CD4-positive, alpha-beta memory T cell (primary cell): ENCODE data around the gene TEPSIN. TPM values are rescaled to one million over a fixed set of nuclear protein-coding genes. Genes with fewer than 3 reads are reported as not detected.

Source experiments
- CTCF ChIA-PET: fragments of 350-600 bp; sonication (Branson Sonifier 250); formaldehyde crosslinking; loops from one replicate; lab custom pipeline; 2021; ENCODE audit warnings: inconsistent platforms; ENCODE audit not compliant: partially characterized antibody; lab: Charles Lee
- POLR2A ChIA-PET: fragments of 350-600 bp; sonication (Branson Sonifier 250); formaldehyde crosslinking; loops from one replicate; lab custom pipeline; 2021; ENCODE audit not compliant: partially characterized antibody; lab: Charles Lee
- DNase-seq, 5 donors: peaks; one replicate each; pipeline versions ENCODE4 v3.0.0 to v3.0.0-alpha.2; 2020 to 2022; ENCODE audit warnings: mixed read lengths in 1 of 5
- H3K27ac ChIP-seq: one replicate; pipeline ENCODE4 v1.7.0; 2013; ENCODE audit warnings: low read depth, low read length
- H3K27me3 ChIP-seq: 2 replicates; pipeline ENCODE4 v1.7.0; 2013; ENCODE audit warnings: mild to moderate bottlenecking, low read length, moderate library complexity; ENCODE audit not compliant: insufficient read depth
- H3K36me3 ChIP-seq: 2 replicates; pipeline ENCODE4 v1.7.0; 2013; ENCODE audit warnings: mild to moderate bottlenecking, low read length, moderate library complexity; ENCODE audit not compliant: insufficient read depth
- H3K4me1 ChIP-seq: 2 replicates; pipeline ENCODE4 v1.7.0; 2013; ENCODE audit warnings: mild to moderate bottlenecking, low read length, moderate library complexity; ENCODE audit not compliant: insufficient read depth
- H3K4me3 ChIP-seq, 2 donors: one replicate each; pipeline ENCODE4 v1.7.0; 2013; ENCODE audit warnings: low read length in 2 of 2, mild to moderate bottlenecking in 1 of 2
- H3K9me3 ChIP-seq, 2 donors: one replicate each; pipeline ENCODE4 v1.7.0; 2013; ENCODE audit warnings: low read length in 2 of 2, control low read depth in 1 of 2; ENCODE audit not compliant: control insufficient read depth in 1 of 2
- H3K27ac Mint-ChIP-seq, 7 donors: one replicate each; pipeline ENCODE4 v1.8.0; 2020 to 2021; ENCODE audit warnings: mixed read lengths in 7 of 7, mild to moderate bottlenecking in 6 of 7, inconsistent platforms in 3 of 7, moderate library complexity in 3 of 7
- H3K27me3 Mint-ChIP-seq, 2 donors: one replicate each; pipeline ENCODE4 v1.8.0; 2020 to 2021; ENCODE audit warnings: mixed read lengths in 2 of 2
- H3K36me3 Mint-ChIP-seq, 2 donors: one replicate each; pipeline ENCODE4 v1.8.0; 2020 to 2021; ENCODE audit warnings: mixed read lengths in 2 of 2, inconsistent platforms in 1 of 2, mild to moderate bottlenecking in 1 of 2
- H3K4me1 Mint-ChIP-seq, 4 donors: one replicate each; pipeline ENCODE4 v1.8.0; 2020 to 2021; ENCODE audit warnings: mixed read lengths in 4 of 4, mild to moderate bottlenecking in 1 of 4
- H3K4me3 Mint-ChIP-seq, 8 donors: one replicate each; pipeline ENCODE4 v1.8.0; 2020 to 2021; ENCODE audit warnings: mixed read lengths in 8 of 8, mild to moderate bottlenecking in 7 of 8, moderate library complexity in 6 of 8, inconsistent platforms in 3 of 8
- H3K9me3 Mint-ChIP-seq, 8 donors: one replicate each; pipeline ENCODE4 v1.8.0; 2020 to 2021; ENCODE audit warnings: mixed read lengths in 8 of 8, mild to moderate bottlenecking in 5 of 8, inconsistent platforms in 3 of 8, moderate library complexity in 1 of 8
- intact Hi-C: fragments of 100-400 bp; cut with micrococcal nuclease; formaldehyde crosslinking; loops from one replicate; pipeline ENCODE4 v1.15.1; 2023
- polyA plus RNA-seq, 2 donors: library from polyadenylated mRNA; unstranded; fragments of 300-500 nt; fragmentation: Illumina TruSeq; gene quantifications; one replicate each; pipeline ENCODE4 v1.2.3, GENCODE V29; 2021
- total RNA-seq, 2 experiments: library from RNA; stranded (reverse); gene quantifications; one replicate each; pipeline ENCODE4 v1.2.3, GENCODE V29; 2021

The TEPSIN gene
- total and polyA plus RNA-seq, 4 experiments from 2014 or later, result 2.0 to 126 (median 58.1) TPM

DNA sequence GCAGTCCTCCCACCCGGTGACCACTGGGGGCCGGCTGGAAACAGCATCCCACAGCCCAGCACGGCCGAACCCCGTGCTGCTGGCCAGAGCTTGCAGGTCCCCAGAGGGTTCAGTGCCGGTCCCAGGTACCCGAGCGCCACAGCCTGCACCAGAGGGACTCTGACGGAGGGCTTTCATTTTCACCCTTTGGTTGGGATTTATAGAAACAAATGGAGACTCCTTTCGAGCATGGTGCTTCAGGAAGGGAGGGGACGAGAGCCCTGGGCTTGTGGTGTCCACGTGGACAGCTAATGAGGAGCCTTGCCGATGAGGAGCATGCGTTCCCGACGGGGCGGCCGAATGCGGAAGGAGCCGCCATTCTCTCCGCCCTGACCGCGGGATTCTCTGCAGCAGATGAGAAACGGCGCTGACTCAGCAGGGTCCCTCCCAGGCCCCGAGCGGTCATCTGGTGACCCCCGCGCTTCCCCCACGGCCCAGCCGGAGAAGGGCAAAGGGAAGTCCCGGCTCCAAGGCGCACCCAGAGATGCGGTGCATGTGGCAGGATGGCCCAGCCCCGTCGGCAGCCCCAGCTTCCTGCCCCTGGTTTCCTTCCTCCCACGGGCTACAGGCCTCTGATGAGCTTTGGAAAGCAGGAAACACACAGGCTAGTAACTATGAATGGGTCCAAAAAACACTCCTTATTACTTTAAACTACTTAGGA, 46.5 kb upstream of the TEPSIN start:
- Mint-ChIP-seq H3K36me3 (peaks cover 8 to 33% of the 10 kb centered on the region in 2 donors), H3K9me3 (no peaks in the 10 kb centered on the region), H3K4me3 (peak overlapping the region; percentile 85 to 92 (median 88)), H3K4me1 (peaks cover 18 to 54% (median 40%) of the 10 kb centered on the region in 4 donors), H3K27me3 (no peaks in the 10 kb centered on the region), H3K27ac (peak overlapping the region; percentile 54 to 92 (median 89))
- DNase-seq, result peak; percentile 46 to 61 (median 56)
- POLR2A ChIA-PET, result interaction anchor here (1.3 to 2.5 kb wide), 2 partner anchors 8 to 10 kb away, joined by 4 to 24 read pairs; partner anchors contain the start of gene SLC38A10
- peak overlapping the region; percentile 59 for H3K27ac ChIP-seq
- peaks cover 14% of the 10 kb centered on the region for H3K36me3 ChIP-seq
- no peaks in the 10 kb centered on the region for H3K27me3 ChIP-seq
- peaks cover 50% of the 10 kb centered on the region for H3K4me1 ChIP-seq
- intact Hi-C loops, result no loop called here
- peak overlapping the region; percentile 62 to 79 for H3K4me3 ChIP-seq
- no peaks in the 10 kb centered on the region for H3K9me3 ChIP-seq
- CTCF ChIA-PET, result interaction anchor here (1.0 to 2.7 kb wide), 3 partner anchors 10 to 199 kb away, joined by 3 to 15 read pairs (median 4); partner anchors contain the start of gene SLC38A10

DNA sequence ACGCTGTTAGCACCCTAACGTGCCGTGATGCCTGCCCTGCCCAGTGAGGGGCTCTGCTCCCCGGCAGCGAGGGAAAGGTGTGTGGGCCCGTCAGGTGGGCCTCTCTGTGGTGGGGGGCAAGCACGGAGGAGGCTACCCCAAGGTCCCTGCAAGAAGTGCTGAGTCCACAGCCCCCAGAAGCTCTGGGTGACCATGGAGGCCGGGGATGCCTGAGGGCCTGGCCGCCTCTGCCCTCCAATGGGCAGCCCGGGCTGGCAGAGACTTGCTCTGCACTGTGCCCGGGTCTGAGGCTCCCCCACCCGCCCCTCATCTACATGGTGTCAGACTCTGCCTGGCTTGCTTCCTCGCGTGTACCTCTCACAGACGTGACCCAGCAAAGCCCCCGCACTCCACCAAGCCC, 44.0 kb upstream of the TEPSIN start:
- Mint-ChIP-seq H3K4me1 (peaks cover 16 to 40% (median 31%) of the 10 kb centered on the region in 4 donors), H3K36me3 (peaks cover 12 to 35% of the 10 kb centered on the region in 2 donors), H3K4me3 (no peak overlapping the region), H3K9me3 (no peaks in the 10 kb centered on the region), H3K27me3 (no peaks in the 10 kb centered on the region), H3K27ac (no peak overlapping the region)
- ChIA-PET CTCF (interaction anchor here (1.6 kb wide), 1 partner anchor 9 kb away, joined by 3 read pairs; no protein-coding TSS in a partner anchor), POLR2A (no interaction called here)
- H3K36me3 ChIP-seq, result peaks cover 17% of the 10 kb centered on the region
- peaks cover 36% of the 10 kb centered on the region for H3K4me1 ChIP-seq
- no peaks in the 10 kb centered on the region for H3K9me3 ChIP-seq
- H3K27ac ChIP-seq, result no peak overlapping the region
- no peaks in the 10 kb centered on the region for H3K27me3 ChIP-seq
- H3K4me3 ChIP-seq, result no peak overlapping the region
- DNase-seq, result peak in 1 of 5 donors; percentile 21
- intact Hi-C loops, result no loop called here

DNA sequence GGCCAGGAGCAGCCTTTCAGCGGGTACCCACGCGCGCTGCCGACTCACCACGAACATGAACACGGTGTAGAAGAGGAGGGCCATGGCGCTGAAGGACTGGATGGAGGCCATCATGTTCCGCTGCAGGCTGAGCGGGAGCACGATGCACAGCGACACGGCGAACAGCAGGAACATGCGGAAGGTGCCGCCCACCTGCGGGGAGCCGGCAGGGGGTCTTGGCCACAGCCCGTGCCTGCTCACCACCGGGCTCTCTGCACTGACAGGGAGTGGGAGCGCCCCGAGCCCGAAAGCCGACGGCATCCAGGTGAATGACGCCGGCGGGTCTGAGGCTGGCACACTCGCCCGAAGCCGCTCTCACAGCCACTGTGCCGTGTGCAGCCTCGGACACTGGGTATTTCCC, 43.3 kb upstream of the TEPSIN start:
- Histone ChIP-seq H3K36me3 (peaks cover 20% of the 10 kb centered on the region), H3K27ac (no peak overlapping the region), H3K27me3 (no peaks in the 10 kb centered on the region), H3K9me3 (no peaks in the 10 kb centered on the region), H3K4me1 (peaks cover 28% of the 10 kb centered on the region), H3K4me3 (no peak overlapping the region)
- Mint-ChIP-seq H3K27me3 (no peaks in the 10 kb centered on the region), H3K4me3 (no peak overlapping the region), H3K9me3 (no peaks in the 10 kb centered on the region), H3K27ac (no peak overlapping the region), H3K36me3 (peaks cover 12 to 35% of the 10 kb centered on the region in 2 donors), H3K4me1 (peaks cover 13 to 37% (median 26%) of the 10 kb centered on the region in 4 donors)
- intact Hi-C loops, result no loop called here
- DNase-seq, result no peak
- ChIA-PET POLR2A (no interaction called here), CTCF (no interaction called here)

DNA sequence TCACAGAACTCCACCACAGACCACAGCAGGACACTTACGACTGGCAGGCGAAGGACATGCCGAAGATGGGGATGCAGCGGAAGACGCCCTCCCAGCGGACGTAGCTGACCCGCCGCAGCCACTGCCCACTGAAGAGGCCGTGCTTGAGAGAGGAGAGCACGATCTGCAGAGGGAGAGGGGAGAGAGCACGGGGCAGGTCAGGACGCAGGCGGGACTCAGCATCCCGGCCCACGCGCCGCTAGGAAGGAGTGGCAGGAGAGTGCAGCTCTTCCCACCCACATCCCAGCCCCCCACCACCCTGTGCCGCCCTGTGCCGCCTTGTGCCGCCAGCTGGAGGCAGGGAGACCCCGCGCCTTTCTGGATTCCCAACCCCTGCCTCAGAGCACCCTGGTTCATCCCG, 41.7 kb upstream of the TEPSIN start:
- peaks cover 33% of the 10 kb centered on the region for H3K36me3 ChIP-seq
- Mint-ChIP-seq H3K27ac (peak overlapping the region in 1 of 7 donors; percentile 23), H3K4me3 (no peak overlapping the region), H3K27me3 (no peaks in the 10 kb centered on the region), H3K36me3 (peaks cover 16 to 45% of the 10 kb centered on the region in 2 donors), H3K9me3 (no peaks in the 10 kb centered on the region), H3K4me1 (peaks cover 6 to 21% (median 14%) of the 10 kb centered on the region in 4 donors)
- POLR2A ChIA-PET, result no interaction called here
- CTCF ChIA-PET, result interaction anchor here (1.0 kb wide), 1 partner anchor 12 kb away, joined by 3 read pairs; no protein-coding TSS in a partner anchor
- DNase-seq, result no peak
- H3K4me1 ChIP-seq, result peaks cover 13% of the 10 kb centered on the region
- intact Hi-C loops, result no loop called here
- no peaks in the 10 kb centered on the region for H3K27me3 ChIP-seq
- no peaks in the 10 kb centered on the region for H3K9me3 ChIP-seq
- H3K27ac ChIP-seq, result no peak overlapping the region
- no peak overlapping the region for H3K4me3 ChIP-seq

DNA sequence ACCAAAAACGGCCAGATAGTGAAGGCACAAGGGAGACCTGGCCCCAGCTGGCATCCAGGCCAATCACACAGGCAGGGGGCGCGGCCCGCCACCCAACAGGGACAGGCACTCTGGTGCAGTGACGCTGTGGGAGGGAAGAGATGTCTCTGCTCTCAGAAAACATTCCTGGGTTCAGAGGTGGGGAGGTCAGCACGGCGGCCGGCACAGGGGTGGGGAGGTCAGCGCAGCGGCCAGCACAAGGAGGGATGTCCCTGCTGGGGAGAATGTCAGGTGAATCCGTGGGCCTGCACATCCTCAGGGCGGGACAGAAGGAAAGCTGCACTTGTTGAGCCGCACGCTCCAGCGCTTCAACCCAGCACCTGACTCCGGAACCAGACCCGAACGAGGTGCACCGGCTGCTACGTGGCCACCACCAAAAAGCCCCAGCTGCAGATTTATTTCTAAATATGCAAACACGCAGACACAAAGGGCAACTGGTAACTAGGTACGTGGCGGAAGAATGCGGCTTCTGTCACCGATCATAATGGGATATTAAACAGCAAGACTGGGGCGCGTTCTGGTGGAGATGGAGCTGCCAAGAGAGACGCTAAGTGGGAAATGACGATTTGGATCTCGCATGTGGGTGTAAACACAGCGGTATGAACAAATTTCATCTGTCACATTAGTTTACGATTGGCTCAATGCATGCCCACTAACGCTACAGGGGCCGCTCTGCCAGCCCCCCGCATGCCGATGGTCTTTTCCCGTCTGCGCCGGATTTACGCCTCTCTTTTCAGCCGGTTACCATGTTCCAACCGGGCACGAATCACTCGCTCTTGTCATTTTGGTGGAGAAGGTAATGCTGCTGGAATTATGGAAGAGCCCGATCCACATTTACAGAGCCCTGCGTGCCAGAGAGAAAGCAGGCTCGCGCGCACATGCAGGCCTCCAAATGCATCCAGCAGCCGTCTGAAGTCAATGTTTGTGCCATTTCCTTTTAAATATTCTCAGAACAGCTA, 40.7 kb upstream of the TEPSIN start:
- ChIA-PET CTCF (interaction anchor here (1.0 kb wide), 1 partner anchor 13 kb away, joined by 3 read pairs; no protein-coding TSS in a partner anchor), POLR2A (interaction anchor here (2.2 kb wide), 1 partner anchor 16 kb away, joined by 7 read pairs; the partner anchor contains the start of gene SLC38A10)
- DNase-seq, result no peak
- Mint-ChIP-seq H3K36me3 (peaks cover 19 to 38% of the 10 kb centered on the region in 2 donors), H3K27ac (no peak overlapping the region), H3K4me1 (peaks cover 2 to 11% (median 5%) of the 10 kb centered on the region in 4 donors), H3K9me3 (no peaks in the 10 kb centered on the region), H3K4me3 (no peak overlapping the region), H3K27me3 (no peaks in the 10 kb centered on the region)
- Histone ChIP-seq H3K4me1 (peaks cover 6% of the 10 kb centered on the region), H3K36me3 (peaks cover 40% of the 10 kb centered on the region), H3K27me3 (no peaks in the 10 kb centered on the region), H3K27ac (no peak overlapping the region), H3K9me3 (no peaks in the 10 kb centered on the region), H3K4me3 (no peak overlapping the region)
- intact Hi-C loops, result no loop called here

DNA sequence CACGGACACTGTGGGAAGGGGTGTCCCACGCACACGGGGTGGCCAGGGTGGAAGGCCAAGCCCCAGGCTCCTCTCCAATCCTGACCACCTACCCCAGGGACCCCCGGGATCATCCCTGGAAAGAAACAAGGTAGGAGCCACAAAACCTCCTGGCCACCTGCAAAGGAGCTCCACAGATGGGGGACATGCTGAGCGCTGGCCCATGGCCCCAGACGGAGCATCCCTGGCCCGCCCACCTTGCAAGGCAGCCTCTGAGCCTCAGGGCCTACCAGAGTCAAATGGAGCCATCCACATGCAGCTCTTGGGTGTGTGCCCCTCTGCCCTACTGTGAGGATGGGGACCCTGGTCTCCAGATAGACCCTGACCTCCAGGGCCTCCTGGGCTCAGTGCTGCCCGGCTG, 40.0 kb upstream of the TEPSIN start:
- Histone ChIP-seq H3K36me3 (peaks cover 47% of the 10 kb centered on the region), H3K9me3 (no peaks in the 10 kb centered on the region), H3K27me3 (no peaks in the 10 kb centered on the region), H3K4me1 (no peaks in the 10 kb centered on the region), H3K4me3 (no peak overlapping the region), H3K27ac (no peak overlapping the region)
- CTCF ChIA-PET, result no interaction called here
- H3K4me3 Mint-ChIP-seq, result no peak overlapping the region
- H3K9me3 Mint-ChIP-seq, result no peaks in the 10 kb centered on the region
- POLR2A ChIA-PET, result interaction anchor here (2.2 kb wide), 1 partner anchor 16 kb away, joined by 7 read pairs; the partner anchor contains the start of gene SLC38A10
- H3K27ac Mint-ChIP-seq, result no peak overlapping the region
- peaks cover 0 to 6% (median 3%) of the 10 kb centered on the region in 4 donors for H3K4me1 Mint-ChIP-seq
- H3K36me3 Mint-ChIP-seq, result peaks cover 16 to 37% of the 10 kb centered on the region in 2 donors
- no peaks in the 10 kb centered on the region for H3K27me3 Mint-ChIP-seq
- intact Hi-C loops, result no loop called here
- DNase-seq, result no peak
